D721Med (cell line): Measurements from ENCODE around the gene KLHL17.

Experiments
- DNase-seq: peaks from one replicate; pipeline ENCODE4 v3.0.0; 2011; ENCODE audit warnings: low spot score; ENCODE audit not compliant: insufficient read length
- FAIRE-seq: peaks from 2 replicates; lab custom pipeline; 2011; peaks lifted over from hg19 to GRCh38; lab: Jason Lieb, UNC
- TF ChIP-seq, protein P1 (sequence below): IDR thresholded peaks from 2 replicates; pipeline ENCODE4 v1.5.1; 2012; ENCODE audit warnings: mild to moderate bottlenecking, control low read depth; ENCODE audit not compliant: insufficient read depth; ENCODE audit errors: missing control alignments

The KLHL17 gene

GRCh38 chr1:914891-915280 lies 45.5 kb upstream of the KLHL17 start:
- FAIRE-seq (no peak), DNase-seq (no peak)
- TF ChIP-seq, protein P1, sequence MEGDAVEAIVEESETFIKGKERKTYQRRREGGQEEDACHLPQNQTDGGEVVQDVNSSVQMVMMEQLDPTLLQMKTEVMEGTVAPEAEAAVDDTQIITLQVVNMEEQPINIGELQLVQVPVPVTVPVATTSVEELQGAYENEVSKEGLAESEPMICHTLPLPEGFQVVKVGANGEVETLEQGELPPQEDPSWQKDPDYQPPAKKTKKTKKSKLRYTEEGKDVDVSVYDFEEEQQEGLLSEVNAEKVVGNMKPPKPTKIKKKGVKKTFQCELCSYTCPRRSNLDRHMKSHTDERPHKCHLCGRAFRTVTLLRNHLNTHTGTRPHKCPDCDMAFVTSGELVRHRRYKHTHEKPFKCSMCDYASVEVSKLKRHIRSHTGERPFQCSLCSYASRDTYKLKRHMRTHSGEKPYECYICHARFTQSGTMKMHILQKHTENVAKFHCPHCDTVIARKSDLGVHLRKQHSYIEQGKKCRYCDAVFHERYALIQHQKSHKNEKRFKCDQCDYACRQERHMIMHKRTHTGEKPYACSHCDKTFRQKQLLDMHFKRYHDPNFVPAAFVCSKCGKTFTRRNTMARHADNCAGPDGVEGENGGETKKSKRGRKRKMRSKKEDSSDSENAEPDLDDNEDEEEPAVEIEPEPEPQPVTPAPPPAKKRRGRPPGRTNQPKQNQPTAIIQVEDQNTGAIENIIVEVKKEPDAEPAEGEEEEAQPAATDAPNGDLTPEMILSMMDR = no peak

DNA sequence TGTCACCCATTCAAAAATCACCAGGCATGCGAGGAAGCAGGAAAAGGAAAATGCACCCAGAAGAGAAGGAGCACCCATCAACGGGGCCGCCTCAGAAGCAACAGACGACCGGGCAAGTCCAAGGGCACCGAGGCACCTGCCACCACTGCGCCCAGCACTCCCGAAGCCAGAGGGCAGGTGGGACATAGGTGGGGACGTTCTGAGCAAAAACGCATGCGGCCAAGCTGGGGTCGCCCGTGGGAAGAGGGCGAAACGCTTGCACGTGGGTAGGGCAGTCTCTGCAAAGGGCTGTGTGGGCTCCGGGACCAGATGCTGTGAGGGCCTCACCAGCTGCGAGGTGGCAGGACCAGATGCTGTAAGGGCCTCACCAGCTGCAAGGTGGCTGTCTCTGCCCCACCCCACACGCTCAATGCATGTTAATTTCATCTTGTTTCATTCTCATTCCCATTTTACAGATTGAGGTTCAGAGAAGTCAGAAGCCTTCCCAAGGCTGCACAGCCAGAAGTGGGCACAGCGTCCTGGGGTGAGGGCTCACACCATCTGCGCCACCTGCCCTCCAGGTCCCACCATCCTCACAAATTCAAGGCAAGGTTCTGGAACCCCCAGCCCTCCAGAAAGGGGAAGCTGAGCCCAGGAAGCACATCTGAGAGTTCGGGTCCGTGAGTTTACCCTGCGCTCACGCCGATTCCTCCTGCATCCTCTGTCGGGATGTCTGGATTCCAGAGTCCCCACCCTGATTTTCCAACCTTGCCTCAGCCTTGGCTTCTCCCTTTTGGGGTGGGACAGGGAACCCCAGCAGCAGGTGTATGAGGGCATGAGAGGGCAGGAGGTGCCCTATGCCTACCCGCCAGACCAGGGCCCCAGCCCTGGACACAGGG lies 44.9 kb upstream of the KLHL17 start:
- DNase-seq (no peak), FAIRE-seq (no peak)
- TF ChIP-seq, protein P1 = no peak

DNA sequence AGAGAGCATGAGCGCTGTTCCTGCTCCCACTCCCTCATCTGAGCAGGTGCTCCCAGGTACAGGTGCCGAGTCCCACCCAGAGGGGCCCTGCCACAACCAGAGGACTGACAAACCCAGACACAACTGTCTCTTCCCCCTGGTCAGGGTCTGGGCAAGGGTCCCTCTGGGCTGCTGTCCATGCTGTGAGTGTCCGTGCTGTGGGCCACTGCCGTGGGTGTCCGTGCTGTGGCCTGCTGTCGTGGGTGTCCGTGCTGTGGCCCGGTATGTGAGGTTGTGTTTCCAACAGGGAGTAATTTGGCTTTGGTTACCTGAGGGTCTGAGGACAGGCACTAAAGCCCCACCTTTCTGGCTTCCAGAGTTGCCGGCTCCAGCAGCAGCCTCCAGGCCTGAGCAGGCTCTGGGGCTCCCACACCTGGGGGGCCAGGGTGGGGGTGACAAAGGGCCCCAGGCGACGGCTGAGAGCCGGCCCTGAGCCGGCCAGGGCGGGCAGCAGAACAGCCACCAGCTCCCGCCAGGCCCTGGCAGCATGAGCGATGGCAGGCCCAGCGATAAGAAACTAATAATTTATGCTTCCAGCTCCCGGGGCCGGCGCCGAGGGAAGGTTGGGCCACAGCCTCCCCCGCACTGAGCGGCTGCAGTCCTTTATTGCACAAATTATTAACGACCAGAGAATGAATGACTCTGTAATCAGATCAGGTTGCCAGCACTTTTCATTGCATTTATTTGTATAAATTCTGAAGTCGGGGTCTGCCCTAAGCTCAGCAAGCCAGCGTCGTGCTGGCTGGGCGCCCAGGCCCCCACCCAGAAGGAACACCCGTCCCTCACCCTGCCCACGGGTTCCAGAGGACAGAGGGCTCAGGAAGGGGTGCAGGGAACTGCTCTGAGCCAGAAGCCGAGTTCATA lies 44.0 kb upstream of the KLHL17 start:
- DNase-seq = no peak

DNA sequence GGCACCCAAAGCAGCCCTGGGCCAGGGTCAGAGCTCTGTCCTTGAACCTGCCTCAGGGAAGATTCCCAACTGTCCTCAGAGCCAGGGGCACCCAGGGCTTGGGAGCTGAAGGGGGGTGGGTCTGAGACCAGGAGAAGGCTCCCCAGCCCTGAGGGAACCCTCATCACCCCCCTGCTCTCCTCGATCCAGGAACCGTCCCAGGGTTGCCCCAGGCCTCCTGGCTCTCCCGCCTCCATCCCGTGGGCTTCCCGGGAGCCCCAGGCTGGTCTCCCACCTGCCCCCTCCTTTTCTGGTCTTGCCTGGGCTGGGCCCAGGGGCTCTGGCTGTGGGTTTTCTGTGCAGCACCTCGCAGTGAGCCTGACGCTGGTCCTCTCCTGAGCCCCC lies 43.3 kb upstream of the KLHL17 start:
- no peak for DNase-seq
- no peak for FAIRE-seq
- TF ChIP-seq, protein P1 = no peak

More for the DNA sequence above, 44.0 kb upstream of the KLHL17 start:
- TF ChIP-seq, protein P1 = no peak
- FAIRE-seq = no peak

DNA sequence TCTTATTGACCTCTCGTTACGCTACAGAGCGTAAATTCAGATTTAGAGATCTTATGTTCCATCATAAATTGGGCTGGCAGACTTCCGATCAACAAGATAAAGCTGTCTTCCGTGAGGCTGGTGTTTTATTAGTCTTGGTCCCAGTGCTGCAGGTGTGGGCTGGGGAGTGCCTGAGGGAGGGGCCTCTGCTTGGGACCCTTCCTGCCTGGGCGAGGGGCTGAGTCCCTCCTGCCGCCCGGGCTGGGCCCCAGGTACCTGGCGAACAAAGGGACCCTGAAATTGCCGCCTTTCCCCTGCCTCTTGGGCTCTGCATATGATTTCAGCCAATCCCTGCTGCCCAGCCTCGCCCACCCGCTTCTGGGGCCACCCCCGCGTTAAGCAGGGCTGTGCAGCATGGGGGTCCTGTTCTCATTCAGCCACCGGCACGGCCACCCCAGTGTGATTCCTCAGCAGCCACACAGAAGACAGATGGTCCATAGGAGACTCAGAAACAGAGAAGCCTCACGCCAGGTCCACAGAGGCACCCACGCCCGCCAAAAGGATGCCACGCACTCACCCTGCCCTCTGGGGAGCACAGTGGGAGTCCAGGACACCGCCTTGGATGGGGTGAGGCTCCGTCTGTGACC lies 42.8 kb upstream of the KLHL17 start:
- FAIRE-seq = no peak
- TF ChIP-seq, protein P1 = no peak
- DNase-seq = no peak

- TF ChIP-seq, protein P1 = no peak
- FAIRE-seq = no peak
- no peak for DNase-seq
Observed at GRCh38 chr1:918353-918752, 42.0 kb upstream of the KLHL17 start.
